GM23248 (cell line): ENCODE results near the gene PTGS1.

Experiments
- EZH2 ChIP-seq: fragments of 200-600 bp; sonication (generic); IDR thresholded peaks from 2 replicates; pipeline ENCODE4 v1.6.1; 2018; ENCODE audit warnings: antibody characterized with exemption, mild to moderate bottlenecking; ENCODE audit not compliant: insufficient read depth, poor library complexity, severe bottlenecking
- EZH2phosphoT487 ChIP-seq: fragments of 200-600 bp; sonication (generic); IDR thresholded peaks from 2 replicates; pipeline ENCODE4 v1.6.1; 2018; ENCODE audit warnings: antibody characterized with exemption, moderate library complexity, mild to moderate bottlenecking, low read depth; ENCODE audit not compliant: insufficient read depth

DNA sequence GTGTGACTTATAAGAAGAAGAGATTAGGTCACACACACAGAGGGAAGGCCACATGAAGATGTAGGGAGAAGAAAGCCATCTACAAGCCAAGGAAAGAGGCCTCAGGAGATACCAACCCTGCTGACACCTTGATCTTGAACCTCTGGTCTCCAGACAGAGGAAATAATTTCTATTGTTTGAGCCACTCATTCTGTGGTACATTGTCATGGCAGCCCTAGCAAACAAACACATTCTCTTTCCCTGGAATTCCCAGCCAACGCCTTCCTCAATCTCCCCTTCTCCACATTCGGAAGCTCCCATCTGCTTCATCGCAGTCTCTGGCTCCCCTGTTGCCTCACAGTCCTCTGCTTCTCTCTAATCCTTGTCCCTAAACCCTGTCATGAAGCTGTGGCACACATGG, 16.7 kb downstream of the PTGS1 start:
- TF ChIP-seq EZH2 (no peak), EZH2phosphoT487 (no peak)
